ENCODE data around the gene ASMT.
A peak's percentile ranks its signal among the peaks of the same experiment; 100 is the strongest.
"Not testable (repeated sequence)": the region's sequence is repeated elsewhere in the genome, so short reads cannot be mapped to it uniquely, and the experiment has no call there.

ASMT gene

GRCh38 chrX:1614927-1615326 is at the start of gene ASMT:
TSS of gene ASMT (plus strand) at chrX:1615059. CDS start at chrX:1615200, 141 bp downstream.
- H3K4me3 Mint-ChIP-seq, result no peak within 1 kb of the TSS
- H3K36me3 Mint-ChIP-seq, result no peaks in the 10 kb centered on the region
- H3K27ac Mint-ChIP-seq, result no peak within 1 kb of the TSS
- peaks cover 2% of the 10 kb centered on the region for H3K4me1 Mint-ChIP-seq
- CTCF ChIA-PET, result no interaction called here
- H3K27me3 Mint-ChIP-seq, result peaks cover 10% of the 10 kb centered on the region
- no peak for DNase-seq
- H3K9me3 Mint-ChIP-seq, result no peaks in the 10 kb centered on the region

DNA sequence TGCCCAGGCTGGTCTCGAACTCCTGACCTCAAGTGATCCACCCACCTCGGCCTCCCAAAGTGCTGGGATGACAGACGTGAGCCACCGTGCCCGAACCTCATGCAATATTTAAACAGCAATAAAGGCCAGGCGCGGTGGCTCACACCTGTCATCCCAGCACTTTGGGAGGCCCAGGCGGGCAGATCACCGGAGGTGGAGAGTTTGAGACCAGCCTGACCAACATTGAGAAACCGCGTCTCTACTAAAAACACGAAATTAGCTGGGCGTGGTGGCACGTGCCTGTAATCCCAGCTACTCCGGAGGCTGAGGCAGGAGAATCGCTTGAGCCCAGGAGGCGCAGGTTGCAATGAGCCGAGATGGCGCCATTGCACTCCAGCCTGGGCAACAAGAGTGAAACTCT is 40.7 kb upstream of the ASMT start:
- H3K27me3 Mint-ChIP-seq, CTCF ChIA-PET, H3K36me3 Mint-ChIP-seq, H3K27ac Mint-ChIP-seq, DNase-seq, H3K9me3 Mint-ChIP-seq, H3K4me3 Mint-ChIP-seq: not testable (repeated sequence)
- peaks cover 25% of the 10 kb centered on the region for H3K4me1 Mint-ChIP-seq

- H3K27ac Mint-ChIP-seq, result no peak overlapping the region
- H3K27me3 Mint-ChIP-seq, result no peaks in the 10 kb centered on the region
- peaks cover 13% of the 10 kb centered on the region for H3K4me1 Mint-ChIP-seq
- CTCF ChIA-PET, result no interaction called here
- no peak for DNase-seq
- peaks cover 3% of the 10 kb centered on the region for H3K9me3 Mint-ChIP-seq
- H3K36me3 Mint-ChIP-seq, result no peaks in the 10 kb centered on the region
- no peak overlapping the region for H3K4me3 Mint-ChIP-seq
These were observed 38.5 kb upstream of the ASMT start for GRCh38 chrX:1576201-1576992.

DNA sequence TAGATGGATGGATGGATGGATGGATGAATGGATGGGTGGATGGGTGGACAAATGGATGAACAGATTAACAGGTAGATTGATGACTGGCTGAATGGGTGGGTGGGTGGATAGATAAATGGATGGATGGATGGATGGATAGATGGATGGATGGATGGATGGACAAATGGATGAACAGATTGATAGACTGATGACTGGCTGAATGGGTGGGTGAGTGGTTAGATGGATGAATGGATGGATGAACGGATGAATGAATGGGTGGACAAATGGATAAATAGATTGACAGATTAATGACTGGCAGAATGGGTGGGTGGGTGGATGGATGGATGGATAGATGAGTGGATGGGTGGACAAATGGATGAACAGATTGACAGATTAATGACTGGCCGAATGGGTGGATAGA is 37.0 kb upstream of the ASMT start:
- CTCF ChIA-PET, result no interaction called here
- Mint-ChIP-seq H3K36me3 (no peaks in the 10 kb centered on the region), H3K27me3 (no peaks in the 10 kb centered on the region), H3K4me3 (no peak overlapping the region), H3K9me3 (peaks cover 3% of the 10 kb centered on the region), H3K4me1 (peaks cover 9% of the 10 kb centered on the region), H3K27ac (no peak overlapping the region)
- no peak for DNase-seq

GRCh38 chrX:1578511-1579173 is 36.2 kb upstream of the ASMT start:
- Mint-ChIP-seq H3K27me3 (no peaks in the 10 kb centered on the region), H3K36me3 (no peaks in the 10 kb centered on the region), H3K9me3 (peaks cover 3% of the 10 kb centered on the region), H3K27ac (no peak overlapping the region), H3K4me1 (peaks cover 17% of the 10 kb centered on the region), H3K4me3 (no peak overlapping the region)
- DNase-seq, result no peak
- CTCF ChIA-PET, result no interaction called here

GRCh38 chrX:1581132-1581531 is 33.7 kb upstream of the ASMT start:
- CTCF ChIA-PET, result no interaction called here
- peak; percentile 87 for DNase-seq
- H3K36me3 Mint-ChIP-seq, result no peaks in the 10 kb centered on the region
- H3K9me3 Mint-ChIP-seq, result peaks cover 3% of the 10 kb centered on the region
- no peaks in the 10 kb centered on the region for H3K27me3 Mint-ChIP-seq
- no peak overlapping the region for H3K4me3 Mint-ChIP-seq
- peak overlapping the region; percentile 19 for H3K27ac Mint-ChIP-seq
- peaks cover 23% of the 10 kb centered on the region for H3K4me1 Mint-ChIP-seq

DNA sequence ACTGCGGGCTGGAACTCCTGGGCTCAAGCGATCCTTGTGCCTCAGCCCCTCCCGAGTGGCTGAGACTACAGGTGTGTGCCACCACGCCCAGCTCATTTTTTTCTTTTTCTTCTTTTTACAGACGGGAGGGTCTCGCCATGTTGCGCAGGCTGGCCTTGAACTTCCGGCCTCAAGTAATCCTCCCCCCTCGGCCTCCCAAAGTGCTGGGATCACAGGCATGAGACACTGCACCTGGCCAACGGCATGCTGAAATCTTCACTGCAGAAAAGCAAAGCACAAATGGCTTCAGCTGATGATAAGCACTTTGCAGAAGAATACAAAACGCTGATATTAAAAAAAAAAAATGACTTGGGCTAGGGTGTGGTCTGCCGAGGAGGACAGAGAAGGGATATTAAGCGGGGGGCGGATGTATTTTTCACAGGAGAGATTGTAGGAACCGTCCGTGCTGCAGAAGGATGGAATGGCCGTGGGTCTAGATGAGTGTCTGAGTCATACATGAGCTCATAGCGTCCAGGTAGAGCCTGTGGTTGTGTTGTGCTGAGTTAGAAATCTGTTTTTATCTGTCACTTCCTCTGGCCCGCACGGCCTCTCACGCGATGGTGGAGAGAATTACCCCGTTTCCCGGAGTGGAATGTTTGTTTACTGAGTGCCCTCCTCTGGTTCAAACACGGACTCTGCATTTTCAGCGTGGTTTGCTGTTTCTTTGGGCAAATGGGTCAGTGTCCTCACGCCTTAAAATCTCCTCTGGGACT is 32.0 kb upstream of the ASMT start:
- peak; percentile 72 for DNase-seq
- Mint-ChIP-seq H3K27me3 (no peaks in the 10 kb centered on the region), H3K4me1 (peaks cover 26% of the 10 kb centered on the region), H3K27ac (peak overlapping the region; percentile 81), H3K36me3 (no peaks in the 10 kb centered on the region), H3K4me3 (no peak overlapping the region), H3K9me3 (peaks cover 3% of the 10 kb centered on the region)
- CTCF ChIA-PET, result no interaction called here

DNA sequence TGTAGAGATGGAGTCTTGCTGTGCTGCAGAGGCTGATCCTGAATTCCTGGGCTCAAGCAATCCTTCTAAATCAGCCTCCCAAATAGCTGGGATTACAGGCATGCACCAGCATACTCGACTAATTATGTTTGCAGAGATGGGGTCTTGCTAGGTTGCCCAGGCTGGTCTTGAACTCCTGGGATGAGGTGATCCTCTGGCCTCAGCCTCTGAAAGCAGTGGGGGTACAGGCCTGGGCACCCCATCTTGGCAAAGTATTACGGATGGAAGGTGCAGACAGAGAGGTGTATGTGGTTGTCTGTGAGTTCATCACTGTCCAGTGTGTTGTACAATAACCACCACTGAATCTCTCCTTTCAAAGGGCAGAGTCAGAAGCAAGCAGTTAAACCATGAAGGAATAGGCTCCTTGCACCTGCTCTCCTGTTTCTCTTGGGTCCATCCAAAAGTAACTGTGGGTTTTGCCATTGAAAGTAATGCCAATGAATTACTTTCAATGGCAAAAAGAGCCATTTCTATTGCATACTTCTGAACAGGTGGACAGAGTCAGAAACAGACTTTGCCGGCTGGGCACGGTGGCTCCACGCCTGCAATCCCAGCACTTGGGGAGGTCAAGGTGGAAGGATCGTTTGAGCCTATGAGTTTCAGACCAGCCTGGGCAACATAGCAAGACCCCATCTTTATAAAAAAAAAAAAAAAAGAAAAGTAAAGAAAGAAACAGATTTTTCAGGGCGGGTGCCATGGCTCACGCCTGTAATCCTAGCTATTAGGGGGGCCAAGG is 30.4 kb upstream of the ASMT start:
- DNase-seq, result no peak
- CTCF ChIA-PET, result no interaction called here
- H3K27ac Mint-ChIP-seq, result no peak overlapping the region

DNA sequence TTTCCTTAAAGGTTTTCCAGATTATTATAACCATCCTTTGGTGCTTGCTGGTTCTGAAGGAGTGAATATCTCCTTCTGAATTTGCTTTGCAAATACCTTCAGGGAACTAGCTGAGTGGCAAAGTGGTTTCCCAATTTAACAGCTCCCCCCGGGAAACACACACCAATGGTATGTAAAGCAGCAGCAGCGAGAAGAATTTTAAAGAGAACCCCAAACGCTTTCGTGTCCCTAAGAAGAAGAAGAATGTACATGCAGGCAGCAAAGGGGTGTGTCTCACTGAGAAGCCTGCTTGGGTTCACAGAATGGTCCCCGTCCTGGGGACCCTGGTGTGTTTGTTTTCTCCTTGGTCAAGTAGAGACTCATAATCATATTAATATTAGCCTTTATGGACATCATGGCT is 27.7 kb upstream of the ASMT start:
- CTCF ChIA-PET, result no interaction called here
- H3K27ac Mint-ChIP-seq, result peak overlapping the region; percentile 62

More for the DNA sequence above, 30.4 kb upstream of the ASMT start:
- Mint-ChIP-seq H3K4me3 (no peak overlapping the region), H3K4me1 (peaks cover 27% of the 10 kb centered on the region), H3K27me3 (no peaks in the 10 kb centered on the region), H3K36me3 (no peaks in the 10 kb centered on the region), H3K9me3 (peaks cover 2% of the 10 kb centered on the region)

DNA sequence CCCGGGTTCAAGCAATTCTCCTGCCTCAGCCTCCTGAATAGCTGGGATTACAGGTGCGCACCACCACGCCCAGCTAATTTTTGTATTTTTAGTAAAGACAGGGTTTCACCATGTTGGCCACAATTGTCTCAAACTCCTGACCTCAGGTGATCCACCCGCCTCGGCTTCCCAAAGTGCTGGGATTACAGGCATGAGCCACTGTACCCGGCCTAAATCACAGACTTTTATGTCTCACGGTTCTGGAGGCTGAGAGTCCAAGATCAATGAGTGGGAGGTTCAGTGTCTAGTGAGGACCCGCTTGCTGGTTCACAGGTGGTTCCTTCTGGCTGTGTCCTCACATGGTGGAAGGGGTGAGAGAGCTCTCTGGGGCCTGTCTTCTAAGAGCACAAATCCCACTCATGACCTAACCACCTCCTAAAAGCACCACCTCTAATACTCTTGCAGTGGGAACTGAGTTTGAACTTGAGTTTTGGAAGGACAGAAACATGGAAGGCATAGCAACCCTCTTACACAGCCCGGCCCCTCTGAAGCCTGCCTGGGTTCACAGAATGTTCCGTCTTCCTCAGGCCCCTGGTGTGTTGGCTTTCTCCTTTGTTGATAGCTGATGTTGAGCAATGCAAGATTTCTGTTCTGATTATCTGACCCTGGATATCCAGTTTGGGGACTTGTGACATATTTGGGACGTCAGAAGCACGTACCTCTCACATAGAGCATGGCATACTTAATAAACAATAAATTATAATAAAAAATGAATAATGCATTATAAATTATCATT is 25.3 kb upstream of the ASMT start:
- Mint-ChIP-seq H3K4me3 (no peak overlapping the region), H3K27ac (peak overlapping the region; percentile 75), H3K36me3 (peaks cover 19% of the 10 kb centered on the region), H3K4me1 (peaks cover 30% of the 10 kb centered on the region), H3K9me3 (peaks cover 3% of the 10 kb centered on the region), H3K27me3 (no peaks in the 10 kb centered on the region)
- CTCF ChIA-PET, result no interaction called here
- DNase-seq, result peak; percentile 35

More for the DNA sequence above, 27.7 kb upstream of the ASMT start:
- Mint-ChIP-seq H3K36me3 (peaks cover 2% of the 10 kb centered on the region), H3K9me3 (peaks cover 3% of the 10 kb centered on the region), H3K4me1 (peaks cover 27% of the 10 kb centered on the region), H3K27me3 (no peaks in the 10 kb centered on the region), H3K4me3 (no peak overlapping the region)
- no peak for DNase-seq

GRCh38 chrX:1591102-1591862 is 23.6 kb upstream of the ASMT start, which contains the start of gene AKAP17A:
TSS of gene AKAP17A (plus strand) at chrX:1591604. CDS start at chrX:1593463, 1,859 bp downstream.
- CTCF ChIA-PET, result no interaction called here

GRCh38 chrX:1591863-1592469 is 22.9 kb upstream of the ASMT start:
- Mint-ChIP-seq H3K27me3 (no peaks in the 10 kb centered on the region), H3K9me3 (peaks cover 3% of the 10 kb centered on the region), H3K4me3 (peak overlapping the region; percentile 91), H3K4me1 (peaks cover 33% of the 10 kb centered on the region), H3K36me3 (peaks cover 40% of the 10 kb centered on the region), H3K27ac (peak overlapping the region; percentile 93)
- DNase-seq, result peak; percentile 50
- CTCF ChIA-PET, result no interaction called here

More at GRCh38 chrX:1591102-1591862, 23.6 kb upstream of the ASMT start, which contains the start of gene AKAP17A:
- peak within 1 kb of the TSS; percentile 91 for H3K4me3 Mint-ChIP-seq
- no peaks in the 10 kb centered on the region for H3K27me3 Mint-ChIP-seq
- H3K4me1 Mint-ChIP-seq, result peaks cover 32% of the 10 kb centered on the region
- H3K9me3 Mint-ChIP-seq, result peaks cover 3% of the 10 kb centered on the region
- DNase-seq, result peak; percentile 96
- peak within 1 kb of the TSS; percentile 93 for H3K27ac Mint-ChIP-seq
- H3K36me3 Mint-ChIP-seq, result peaks cover 36% of the 10 kb centered on the region

All from activated naive CD4-positive, alpha-beta T cell treated with anti-CD3 and anti-CD28 coated beads, Interleukin-2, amount 10 ng/mL, durations not matched to agents 7 days and 5 days (primary cell).